Prostate gland (tissue), 2 donors: ENCODE measurements around the gene MECP2. TPM values are rescaled to one million over a fixed set of nuclear protein-coding genes. Genes with fewer than 3 reads are reported as not detected.
"Not testable (repeated sequence)": the region's sequence is repeated elsewhere in the genome, so short reads cannot be mapped to it uniquely, and the experiment has no call there.

ENCODE experiments used
- DNase-seq: peaks from one replicate; pipeline ENCODE4 v3.0.0-alpha.2; 2019; ENCODE audit warnings: low spot score
- H3K27ac ChIP-seq, 2 donors: fragments of 200-600 bp; sonication (generic); 2 replicates each; pipeline ENCODE4 v1.5.1; 2017 to 2019
- H3K27me3 ChIP-seq: fragments of 200-600 bp; sonication (generic); replicated peaks from 2 replicates; pipeline ENCODE4 v1.5.1; 2019; ENCODE audit not compliant: insufficient read depth
- H3K36me3 ChIP-seq, 2 donors: fragments of 200-600 bp; sonication (generic); 1 replicate in 1 of 2; 2 replicates in 1 of 2; pipeline versions ENCODE4 v1.5.1 to v1.8.1; 2017 to 2019
- H3K4me1 ChIP-seq: fragments of 200-600 bp; sonication (generic); replicated peaks from 2 replicates; pipeline ENCODE4 v1.5.1; 2019
- H3K4me3 ChIP-seq, 2 donors: fragments of 200-600 bp; sonication (generic); 2 replicates each; pipeline ENCODE4 v1.5.1; 2017 to 2019
- H3K9me3 ChIP-seq: fragments of 200-600 bp; sonication (generic); 2 replicates; pipeline ENCODE4 v1.5.1; 2017
- POLR2A ChIP-seq: fragments of 450-650 bp; IDR thresholded peaks from one replicate; pipeline ENCODE4 v1.6.1; 2016; ENCODE audit warnings: antibody characterized with exemption, mild to moderate bottlenecking
- POLR2AphosphoS5 ChIP-seq: sonication (generic); formaldehyde crosslinking; IDR thresholded peaks from one replicate; pipeline ENCODE4 v1.6.1; 2017; ENCODE audit warnings: antibody characterized with exemption
- WGBS: methylation state at CpG from one replicate; pipeline ENCODE4 v1.1.5; 2018; 5-methylcytosine and 5-hydroxymethylcytosine counted together
- intact Hi-C: fragments of 100-400 bp; cut with DNase I; formaldehyde crosslinking; loops from one replicate; pipeline ENCODE4 v1.14.2; 2022
- total RNA-seq, 2 donors: library from RNA; depleted of rRNA; stranded (reverse); fragments of >200 nt; gene quantifications; one replicate each; pipeline ENCODE4 v1.1.0, GENCODE V29; 2016
- TF ChIP-seq, protein P1 (sequence below), 4 experiments: fragments of 200-600 bp in 2 of 4; fragments of 450-650 bp in 2 of 4; sonication (generic) in 2 of 4; IDR thresholded peaks; 1 replicate in 3 of 4; 2 replicates in 1 of 4; pipeline ENCODE4 v1.5.1; 2016 to 2019; ENCODE audit warnings: antibody characterized with exemption in 4 of 4, mild to moderate bottlenecking in 2 of 4, moderate library complexity in 2 of 4

MECP2 gene
- 10 to 100 TPM; 54.4 to 85.2 TPM for total RNA-seq

- intact Hi-C loops: loop anchor here (10.0 kb wide), 1 partner anchor 83 kb away; the partner anchor contains the start of gene IRAK1
- H3K27ac ChIP-seq: peak within 1 kb of the TSS; percentile 96 to 97
- TF ChIP-seq, protein P1, sequence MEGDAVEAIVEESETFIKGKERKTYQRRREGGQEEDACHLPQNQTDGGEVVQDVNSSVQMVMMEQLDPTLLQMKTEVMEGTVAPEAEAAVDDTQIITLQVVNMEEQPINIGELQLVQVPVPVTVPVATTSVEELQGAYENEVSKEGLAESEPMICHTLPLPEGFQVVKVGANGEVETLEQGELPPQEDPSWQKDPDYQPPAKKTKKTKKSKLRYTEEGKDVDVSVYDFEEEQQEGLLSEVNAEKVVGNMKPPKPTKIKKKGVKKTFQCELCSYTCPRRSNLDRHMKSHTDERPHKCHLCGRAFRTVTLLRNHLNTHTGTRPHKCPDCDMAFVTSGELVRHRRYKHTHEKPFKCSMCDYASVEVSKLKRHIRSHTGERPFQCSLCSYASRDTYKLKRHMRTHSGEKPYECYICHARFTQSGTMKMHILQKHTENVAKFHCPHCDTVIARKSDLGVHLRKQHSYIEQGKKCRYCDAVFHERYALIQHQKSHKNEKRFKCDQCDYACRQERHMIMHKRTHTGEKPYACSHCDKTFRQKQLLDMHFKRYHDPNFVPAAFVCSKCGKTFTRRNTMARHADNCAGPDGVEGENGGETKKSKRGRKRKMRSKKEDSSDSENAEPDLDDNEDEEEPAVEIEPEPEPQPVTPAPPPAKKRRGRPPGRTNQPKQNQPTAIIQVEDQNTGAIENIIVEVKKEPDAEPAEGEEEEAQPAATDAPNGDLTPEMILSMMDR (IDR thresholded peaks at IDR 0.05): peak in 2 of 4 experiments; percentile 4 to 15
- TF ChIP-seq POLR2A: no peak
- peak; percentile 70 for TF ChIP-seq POLR2AphosphoS5
- peak; percentile 89 for DNase-seq
- no peaks in the 10 kb centered on the region for H3K36me3 ChIP-seq
- H3K9me3 ChIP-seq: no peaks in the 10 kb centered on the region
- peak within 1 kb of the TSS; percentile 62 to 68 for H3K4me3 ChIP-seq
- no peaks in the 10 kb centered on the region for H3K27me3 ChIP-seq
- WGBS: 5% methylated on average over 68 of the region's 75 CpGs
- H3K4me1 ChIP-seq: no peaks in the 10 kb centered on the region
Measured at GRCh38 chrX:154097589-154098541, at the start of gene MECP2. MECP2 (minus strand) TSS chrX:154097717.

GRCh38 chrX:154144010-154144409, 46.5 kb upstream of the MECP2 start, which contains the start of gene OPN1LW:
OPN1LW (plus strand) TSS chrX:154144243; CDS start chrX:154144284, 41 bp downstream.
- H3K36me3 ChIP-seq, H3K27me3 ChIP-seq, DNase-seq, H3K4me3 ChIP-seq, H3K4me1 ChIP-seq, intact Hi-C loops, H3K9me3 ChIP-seq: not testable (repeated sequence)
- 91% methylated on average over 12 of the region's 15 CpGs for WGBS
- H3K27ac ChIP-seq: peak within 1 kb of the TSS in 1 of 2 donors; percentile 51

DNA sequence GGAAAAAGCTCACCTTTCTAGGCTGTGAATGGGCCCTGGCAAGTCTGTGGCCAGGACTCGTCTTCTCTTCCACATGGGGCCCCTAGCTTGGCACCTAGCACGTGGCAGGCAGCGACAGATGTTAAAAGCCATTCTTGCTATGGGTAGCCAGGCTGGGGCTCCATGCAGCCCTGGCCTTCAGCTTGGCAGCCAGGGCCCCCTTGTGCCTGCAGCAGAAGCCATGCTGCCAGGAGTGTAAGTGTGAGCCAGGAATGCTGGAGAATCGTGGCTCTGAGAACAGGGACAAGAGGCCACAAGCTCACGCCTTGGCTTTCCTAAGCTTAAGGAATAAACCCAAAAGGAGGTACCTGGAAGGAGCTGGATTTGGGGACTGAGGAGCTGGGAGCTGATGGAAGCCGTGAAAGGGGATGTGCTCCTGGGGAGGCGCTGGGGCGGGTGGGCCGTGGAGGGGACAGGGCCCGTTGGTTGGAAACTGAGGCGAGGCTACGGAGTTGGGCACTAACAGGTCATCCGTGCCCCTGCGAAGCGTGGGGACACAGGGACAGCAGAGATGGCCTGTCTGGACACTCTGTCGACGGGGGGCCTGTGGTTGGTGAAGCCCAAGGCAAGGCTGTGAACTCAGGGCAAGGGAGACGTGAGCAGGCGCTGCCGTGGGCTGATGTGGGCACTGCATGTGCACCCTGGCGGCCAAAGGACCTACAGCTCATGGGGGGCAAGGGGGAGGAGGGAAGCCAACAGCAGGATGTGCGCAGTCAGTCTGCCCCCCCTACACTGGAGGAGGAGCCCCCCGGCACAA, 45.6 kb upstream of the MECP2 start:
- Histone ChIP-seq H3K36me3 (no peaks in the 10 kb centered on the region), H3K27ac (peak overlapping the region in 1 of 2 donors; percentile 51), H3K27me3 (no peaks in the 10 kb centered on the region), H3K4me3 (no peak overlapping the region), H3K4me1 (no peaks in the 10 kb centered on the region), H3K9me3 (no peaks in the 10 kb centered on the region)
- DNase-seq: no peak
- WGBS: 85% methylated on average over 18 of the region's 23 CpGs
- no peak for TF ChIP-seq POLR2A
- TF ChIP-seq POLR2AphosphoS5: no peak
- TF ChIP-seq, protein P1 (IDR thresholded peaks at IDR 0.05): no peak
- intact Hi-C loops: no loop called here

- H3K9me3 ChIP-seq: no peaks in the 10 kb centered on the region
- peak overlapping the region in 1 of 2 donors; percentile 51 for H3K27ac ChIP-seq
- H3K36me3 ChIP-seq: no peaks in the 10 kb centered on the region
- no peaks in the 10 kb centered on the region for H3K4me1 ChIP-seq
- no peak overlapping the region for H3K4me3 ChIP-seq
- no peaks in the 10 kb centered on the region for H3K27me3 ChIP-seq
- intact Hi-C loops: no loop called here
- 26% methylated on average over 8 of the region's 8 CpGs for WGBS
- TF ChIP-seq POLR2AphosphoS5: peak; percentile 55
- no peak for TF ChIP-seq POLR2A
- DNase-seq: peak; percentile 19
Measured at GRCh38 chrX:154142386-154142785, 44.9 kb upstream of the MECP2 start.

DNA sequence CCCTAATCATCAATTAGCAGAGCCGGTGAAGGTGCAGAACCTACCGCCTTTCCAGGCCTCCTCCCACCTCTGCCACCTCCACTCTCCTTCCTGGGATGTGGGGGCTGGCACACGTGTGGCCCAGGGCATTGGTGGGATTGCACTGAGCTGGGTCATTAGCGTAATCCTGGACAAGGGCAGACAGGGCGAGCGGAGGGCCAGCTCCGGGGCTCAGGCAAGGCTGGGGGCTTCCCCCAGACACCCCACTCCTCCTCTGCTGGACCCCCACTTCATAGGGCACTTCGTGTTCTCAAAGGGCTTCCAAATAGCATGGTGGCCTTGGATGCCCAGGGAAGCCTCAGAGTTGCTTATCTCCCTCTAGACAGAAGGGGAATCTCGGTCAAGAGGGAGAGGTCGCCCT, 43.2 kb upstream of the MECP2 start:
- Histone ChIP-seq H3K9me3 (no peaks in the 10 kb centered on the region), H3K27me3 (no peaks in the 10 kb centered on the region), H3K27ac (no peak overlapping the region), H3K36me3 (no peaks in the 10 kb centered on the region), H3K4me1 (no peaks in the 10 kb centered on the region), H3K4me3 (no peak overlapping the region)
- no peak for TF ChIP-seq POLR2A
- TF ChIP-seq, protein P1 (IDR thresholded peaks at IDR 0.05): no peak
- TF ChIP-seq POLR2AphosphoS5: no peak
- 87% methylated on average over 8 of the region's 10 CpGs for WGBS
- intact Hi-C loops: no loop called here
- no peak for DNase-seq
